Prostate gland (tissue), 1 donor: ENCODE data around the gene SRRD.
A peak's percentile ranks its signal among the peaks of the same experiment; 100 is the strongest.

ENCODE experiments used
- POLR2A ChIP-seq: fragments of 450-650 bp; IDR thresholded peaks from one replicate; pipeline ENCODE4 v1.6.1; 2016; ENCODE audit warnings: antibody characterized with exemption, mild to moderate bottlenecking
- POLR2AphosphoS5 ChIP-seq: sonication (generic); formaldehyde crosslinking; IDR thresholded peaks from one replicate; pipeline ENCODE4 v1.6.1; 2017; ENCODE audit warnings: antibody characterized with exemption

- TF ChIP-seq POLR2A (no peak), POLR2AphosphoS5 (peak; percentile 53)
Measured at GRCh38 chr22:26529345-26529744, 45.7 kb downstream of the SRRD start.
